Suprapubic skin (tissue), 3 donors: ENCODE data around the gene CBFA2T3.

Experiments used
- CTCF ChIP-seq, 2 donors: fragments of 200-600 bp in 1 of 2; fragments of 450-650 bp in 1 of 2; sonication (generic) in 1 of 2; IDR thresholded peaks; one replicate each; pipeline ENCODE4 v1.5.1; 2016 to 2019; ENCODE audit warnings: antibody characterized with exemption in 2 of 2, mild to moderate bottlenecking in 1 of 2, moderate library complexity in 1 of 2
- POLR2A ChIP-seq, 2 donors: fragments of 450-650 bp; IDR thresholded peaks; one replicate each; pipeline ENCODE4 v1.6.1; 2017; ENCODE audit warnings: antibody characterized with exemption in 2 of 2, mild to moderate bottlenecking in 2 of 2, moderate library complexity in 2 of 2

GRCh38 chr16:89019511-89019910 is 42.5 kb upstream of the CBFA2T3 start:
- TF ChIP-seq POLR2A (IDR thresholded peaks at IDR 0.05): no peak
- TF ChIP-seq CTCF (IDR thresholded peaks at IDR 0.05): no peak
